HEK293T (cell line): ENCODE data around the gene DYRK1B.

Source experiments
- CTCF ChIA-PET: fragments of 350-600 bp; formaldehyde crosslinking; extraction: SDS; loops from one replicate; lab custom pipeline; 2021; ENCODE audit warnings: antibody characterized with exemption, inconsistent platforms; lab: Yijun Ruan, JAX
- POLR2A ChIA-PET: fragments of 350-600 bp; formaldehyde crosslinking; extraction: SDS; loops from one replicate; lab custom pipeline; 2020; ENCODE audit warnings: antibody characterized with exemption, inconsistent platforms; lab: Yijun Ruan, JAX
- DNase-seq: peaks from one replicate; pipeline ENCODE4 v3.0.0; 2012; ENCODE audit warnings: mixed read lengths; ENCODE audit errors: extremely low spot score
- ARNT ChIP-seq: fragments of 450-650 bp; IDR thresholded peaks from 2 replicates; pipeline ENCODE4 v1.6.1; 2017; ENCODE audit warnings: mild to moderate bottlenecking
- BHLHE40 ChIP-seq: fragments of 450-650 bp; IDR thresholded peaks from 2 replicates; pipeline ENCODE4 v1.6.1; 2016; ENCODE audit warnings: mild to moderate bottlenecking, moderate library complexity, borderline replicate concordance
- CTBP1 ChIP-seq: fragments of 450-650 bp; IDR thresholded peaks from 2 replicates; pipeline ENCODE4 v1.6.1; 2016; ENCODE audit warnings: borderline replicate concordance
- ELF4 ChIP-seq: fragments of 450-650 bp; IDR thresholded peaks from 2 replicates; pipeline ENCODE4 v1.6.1; 2017; ENCODE audit warnings: antibody characterized with exemption
- FOXA1 ChIP-seq: fragments of 450-650 bp; IDR thresholded peaks from 2 replicates; pipeline ENCODE4 v1.6.1; 2016; ENCODE audit warnings: mild to moderate bottlenecking
- FOXK2 ChIP-seq: fragments of 450-650 bp; IDR thresholded peaks from 2 replicates; pipeline ENCODE4 v1.6.1; 2016; ENCODE audit warnings: mild to moderate bottlenecking
- FOXM1 ChIP-seq: fragments of 450-650 bp; IDR thresholded peaks from 2 replicates; pipeline ENCODE4 v1.6.1; 2017; ENCODE audit warnings: mild to moderate bottlenecking, borderline replicate concordance
- HDGF ChIP-seq: fragments of 450-650 bp; IDR thresholded peaks from 2 replicates; pipeline ENCODE4 v1.6.1; 2017; ENCODE audit warnings: antibody characterized with exemption, borderline replicate concordance
- L3MBTL2 ChIP-seq: fragments of 450-650 bp; conservative IDR thresholded peaks from 2 replicates; pipeline ENCODE4 v1.6.1; 2016; ENCODE audit warnings: mild to moderate bottlenecking
- LEF1 ChIP-seq: fragments of 450-650 bp; IDR thresholded peaks from 2 replicates; pipeline ENCODE4 v1.6.1; 2017; ENCODE audit warnings: mild to moderate bottlenecking, borderline replicate concordance
- NFRKB ChIP-seq: fragments of 450-650 bp; IDR thresholded peaks from 2 replicates; pipeline ENCODE4 v1.6.1; 2016; ENCODE audit warnings: mild to moderate bottlenecking, moderate library complexity
- PKNOX1 ChIP-seq: fragments of 450-650 bp; IDR thresholded peaks from 2 replicates; pipeline ENCODE4 v1.6.1; 2016
- SP1 ChIP-seq: fragments of 450-650 bp; IDR thresholded peaks from 2 replicates; pipeline ENCODE4 v1.6.1; 2017
- SUZ12 ChIP-seq: fragments of 450-650 bp; IDR thresholded peaks from 2 replicates; pipeline ENCODE4 v1.6.1; 2016; ENCODE audit warnings: mild to moderate bottlenecking
- TARDBP ChIP-seq: fragments of 450-650 bp; IDR thresholded peaks from 2 replicates; pipeline ENCODE4 v1.6.1; 2016
- ZNF384 ChIP-seq: fragments of 450-650 bp; IDR thresholded peaks from 2 replicates; pipeline ENCODE4 v1.6.1; 2016

Gene DYRK1B

DNA sequence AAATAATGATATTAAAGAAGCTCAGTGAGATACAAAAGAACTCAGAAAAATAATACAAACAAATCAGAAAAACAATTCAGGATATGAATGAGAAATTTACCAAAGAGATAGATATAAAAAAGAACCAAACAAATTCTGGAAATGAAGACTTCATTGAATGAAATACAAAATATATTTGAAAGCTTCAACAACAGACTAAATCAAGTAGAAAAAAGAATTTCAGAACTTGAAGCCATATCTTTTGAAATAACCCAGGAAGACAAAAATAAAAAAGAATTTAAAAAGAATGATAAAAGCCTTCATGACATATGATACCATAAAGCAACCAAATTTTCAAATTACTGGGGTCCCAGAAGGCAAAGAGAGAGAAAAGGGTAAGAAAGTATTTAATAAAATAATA is 45.7 kb downstream of the DYRK1B start:
- CTCF ChIA-PET: no interaction called here
- POLR2A ChIA-PET: no interaction called here
- TF ChIP-seq SP1: no peak
- no peak for TF ChIP-seq FOXA1
- TF ChIP-seq FOXM1: no peak
- TF ChIP-seq BHLHE40: no peak
- no peak for TF ChIP-seq ARNT
- no peak for TF ChIP-seq TARDBP
- no peak for TF ChIP-seq ZNF384
- no peak for TF ChIP-seq PKNOX1
- no peak for TF ChIP-seq L3MBTL2
- TF ChIP-seq ELF4: no peak
- no peak for TF ChIP-seq NFRKB
- no peak for TF ChIP-seq LEF1
- TF ChIP-seq CTBP1: no peak
- no peak for TF ChIP-seq FOXK2
- DNase-seq: no peak

- POLR2A ChIA-PET: no interaction called here
- TF ChIP-seq NFRKB: no peak
- TF ChIP-seq FOXK2: no peak
- no peak for TF ChIP-seq TARDBP
- TF ChIP-seq L3MBTL2: no peak
- TF ChIP-seq HDGF: no peak
- TF ChIP-seq FOXA1: no peak
- no peak for TF ChIP-seq LEF1
- TF ChIP-seq ARNT: no peak
- TF ChIP-seq PKNOX1: no peak
- TF ChIP-seq ELF4: no peak
- no peak for TF ChIP-seq ZNF384
- no peak for TF ChIP-seq SP1
- TF ChIP-seq BHLHE40: no peak
- TF ChIP-seq CTBP1: no peak
- no peak for TF ChIP-seq SUZ12
- no peak for TF ChIP-seq FOXM1
- CTCF ChIA-PET: no interaction called here
Measured at GRCh38 chr19:39780894-39781293, 53.1 kb downstream of the DYRK1B start.

GRCh38 chr19:39778763-39779162 is 55.2 kb downstream of the DYRK1B start, which contains the start of gene LEUTX:
TSS of gene LEUTX (plus strand) at chr19:39778854. CDS start at chr19:39778921, 67 bp downstream.
- TF ChIP-seq SP1 (no peak), CTBP1 (no peak), ELF4 (no peak), SUZ12 (no peak), HDGF (no peak), TARDBP (no peak), ZNF384 (no peak), NFRKB (no peak), FOXK2 (no peak), LEF1 (no peak), FOXM1 (no peak), PKNOX1 (no peak), L3MBTL2 (no peak), ARNT (no peak), BHLHE40 (no peak), FOXA1 (no peak)
- ChIA-PET CTCF (no interaction called here), POLR2A (no interaction called here)
- DNase-seq: no peak

More at GRCh38 chr19:39780894-39781293, 53.1 kb downstream of the DYRK1B start:
- DNase-seq: no peak
